Subcutaneous abdominal adipose tissue (tissue), 5 donors: ENCODE measurements around the gene CCDC32.

Experiments used
- H3K27ac ChIP-seq: one replicate; pipeline ENCODE4 v1.7.0; 2013; ENCODE audit warnings: low read depth, mild to moderate bottlenecking, inconsistent platforms, low read length, moderate library complexity
- H3K27me3 ChIP-seq, 5 donors: one replicate each; pipeline ENCODE4 v1.7.0; 2013; ENCODE audit warnings: low read length in 5 of 5, inconsistent platforms in 1 of 5; ENCODE audit not compliant: control insufficient read depth in 5 of 5, insufficient read depth in 4 of 5
- H3K36me3 ChIP-seq, 5 donors: one replicate each; pipeline ENCODE4 v1.7.0; 2013; ENCODE audit warnings: low read length in 5 of 5; ENCODE audit not compliant: control insufficient read depth in 5 of 5, insufficient read depth in 5 of 5
- H3K4me1 ChIP-seq, 5 donors: one replicate each; pipeline ENCODE4 v1.7.0; 2013; ENCODE audit warnings: low read length in 5 of 5, mild to moderate bottlenecking in 3 of 5, moderate library complexity in 1 of 5; ENCODE audit not compliant: control insufficient read depth in 5 of 5, insufficient read depth in 5 of 5
- H3K4me3 ChIP-seq, 5 donors: one replicate each; pipeline ENCODE4 v1.7.0; 2013; ENCODE audit warnings: low read length in 5 of 5, low read depth in 1 of 5
- H3K9ac ChIP-seq, 5 donors: one replicate each; pipeline ENCODE4 v1.7.0; 2013; ENCODE audit warnings: low read length in 5 of 5, mild to moderate bottlenecking in 4 of 5, moderate library complexity in 3 of 5
- H3K9me3 ChIP-seq, 5 donors: one replicate each; pipeline ENCODE4 v1.7.0; 2013; ENCODE audit warnings: low read length in 5 of 5; ENCODE audit not compliant: control insufficient read depth in 5 of 5
- donor health status: healthy.
- donor health status: healthy.
- donor health status: healthy.
- donor health status: healthy.
- donor health status: healthy.

Gene CCDC32

GRCh38 chr15:40569129-40569953 lies 4.5 kb upstream of the CCDC32 start, which contains the start of gene RPUSD2:
Gene RPUSD2 (plus strand): TSS chr15:40569299. CDS start chr15:40569338, 39 bp downstream.
- peak within 1 kb of the TSS; percentile 77 for H3K27ac ChIP-seq
- peaks cover 5 to 32% (median 27%) of the 10 kb centered on the region in 5 donors for H3K4me1 ChIP-seq
- H3K36me3 ChIP-seq = peaks cover 2 to 27% (median 20%) of the 10 kb centered on the region in 5 donors
- H3K27me3 ChIP-seq = peaks cover 0 to 3% (median 0%) of the 10 kb centered on the region in 5 donors
- peak within 1 kb of the TSS; percentile 65 to 84 (median 78) for H3K9ac ChIP-seq
- H3K4me3 ChIP-seq = peak within 1 kb of the TSS; percentile 88 to 98 (median 92)
- no peaks in the 10 kb centered on the region for H3K9me3 ChIP-seq

GRCh38 chr15:40567111-40567510 lies 2.3 kb upstream of the CCDC32 start:
- Histone ChIP-seq H3K27ac (no peak overlapping the region), H3K4me1 (peaks cover 5 to 44% (median 37%) of the 10 kb centered on the region in 5 donors), H3K27me3 (peaks cover 0 to 3% (median 0%) of the 10 kb centered on the region in 5 donors), H3K9ac (no peak overlapping the region), H3K4me3 (no peak overlapping the region), H3K36me3 (peaks cover 0 to 11% (median 10%) of the 10 kb centered on the region in 5 donors), H3K9me3 (no peaks in the 10 kb centered on the region)

GRCh38 chr15:40565333-40566238 lies 744 bp upstream of the CCDC32 start:
- peak overlapping the region in 2 of 5 donors; percentile 63 to 71 for H3K9ac ChIP-seq
- no peaks in the 10 kb centered on the region for H3K9me3 ChIP-seq
- H3K4me3 ChIP-seq = peak overlapping the region; percentile 71 to 96 (median 91)
- peak overlapping the region; percentile 94 for H3K27ac ChIP-seq
- peaks cover 0 to 11% (median 4%) of the 10 kb centered on the region in 5 donors for H3K36me3 ChIP-seq
- peaks cover 5 to 45% (median 35%) of the 10 kb centered on the region in 5 donors for H3K4me1 ChIP-seq
- peaks cover 0 to 3% (median 0%) of the 10 kb centered on the region in 5 donors for H3K27me3 ChIP-seq

- no peak overlapping the region for H3K27ac ChIP-seq
- no peaks in the 10 kb centered on the region for H3K9me3 ChIP-seq
- peaks cover 0 to 3% (median 0%) of the 10 kb centered on the region in 5 donors for H3K27me3 ChIP-seq
- no peak overlapping the region for H3K4me3 ChIP-seq
- H3K36me3 ChIP-seq = peaks cover 0 to 11% (median 4%) of the 10 kb centered on the region in 5 donors
- no peak overlapping the region for H3K9ac ChIP-seq
- peaks cover 0 to 28% (median 17%) of the 10 kb centered on the region in 5 donors for H3K4me1 ChIP-seq
Observed at GRCh38 chr15:40563426-40563825, 1.4 kb downstream of the CCDC32 start.

- Histone ChIP-seq H3K9ac (no peak overlapping the region), H3K9me3 (no peaks in the 10 kb centered on the region)
Observed at GRCh38 chr15:40562691-40563090, 2.2 kb downstream of the CCDC32 start.

GRCh38 chr15:40558952-40559742 lies 5.7 kb downstream of the CCDC32 start:
- H3K4me3 ChIP-seq = no peak overlapping the region
- peaks cover 6 to 38% (median 17%) of the 10 kb centered on the region in 5 donors for H3K36me3 ChIP-seq
- no peak overlapping the region for H3K9ac ChIP-seq
- no peaks in the 10 kb centered on the region for H3K9me3 ChIP-seq
- no peak overlapping the region for H3K27ac ChIP-seq
- no peaks in the 10 kb centered on the region for H3K27me3 ChIP-seq
- peaks cover 0 to 17% (median 9%) of the 10 kb centered on the region in 5 donors for H3K4me1 ChIP-seq

More at GRCh38 chr15:40562691-40563090, 2.2 kb downstream of the CCDC32 start:
- H3K27ac ChIP-seq = no peak overlapping the region
- H3K27me3 ChIP-seq = peaks cover 0 to 3% (median 0%) of the 10 kb centered on the region in 5 donors
- H3K4me3 ChIP-seq = no peak overlapping the region
- H3K4me1 ChIP-seq = peaks cover 0 to 27% (median 16%) of the 10 kb centered on the region in 5 donors
- peaks cover 0 to 11% (median 4%) of the 10 kb centered on the region in 5 donors for H3K36me3 ChIP-seq

- H3K36me3 ChIP-seq = peaks cover 16 to 51% (median 19%) of the 10 kb centered on the region in 5 donors
- H3K9ac ChIP-seq = no peak overlapping the region
- H3K4me1 ChIP-seq = peaks cover 0 to 14% (median 3%) of the 10 kb centered on the region in 5 donors
- H3K27me3 ChIP-seq = no peaks in the 10 kb centered on the region
- H3K4me3 ChIP-seq = no peak overlapping the region
- no peaks in the 10 kb centered on the region for H3K9me3 ChIP-seq
- no peak overlapping the region for H3K27ac ChIP-seq
Observed at GRCh38 chr15:40555876-40556275, 9.0 kb downstream of the CCDC32 start.

- H3K27me3 ChIP-seq = no peaks in the 10 kb centered on the region
- H3K27ac ChIP-seq = no peak overlapping the region
- no peak overlapping the region for H3K9ac ChIP-seq
- peaks cover 0 to 23% (median 14%) of the 10 kb centered on the region in 5 donors for H3K4me1 ChIP-seq
- H3K9me3 ChIP-seq = no peaks in the 10 kb centered on the region
- H3K36me3 ChIP-seq = peaks cover 13 to 51% (median 22%) of the 10 kb centered on the region in 5 donors
- H3K4me3 ChIP-seq = no peak overlapping the region
Observed at GRCh38 chr15:40554161-40554525, 10.7 kb downstream of the CCDC32 start.

- Histone ChIP-seq H3K4me1 (peaks cover 0 to 23% (median 14%) of the 10 kb centered on the region in 5 donors), H3K36me3 (peaks cover 4 to 47% (median 13%) of the 10 kb centered on the region in 5 donors), H3K9me3 (no peaks in the 10 kb centered on the region), H3K27ac (no peak overlapping the region), H3K4me3 (no peak overlapping the region), H3K27me3 (no peaks in the 10 kb centered on the region), H3K9ac (no peak overlapping the region)
Observed at GRCh38 chr15:40550341-40551037, 14.4 kb downstream of the CCDC32 start.
